NCI-H128 (cell line): ENCODE measurements around the gene PCDHGA1.

Experiments used
- DNase-seq: peaks from one replicate; lab custom pipeline; 2025; ENCODE audit not compliant: unreplicated experiment; lab: John Stamatoyannopoulos, UW

PCDHGA1 gene

GRCh38 chr5:141528291-141528984 is 198.1 kb downstream of the PCDHGA1 start:
- no peak for DNase-seq

- no peak for DNase-seq
Observed at GRCh38 chr5:141529002-141529401, 198.7 kb downstream of the PCDHGA1 start.

GRCh38 chr5:141529873-141530272 is 199.6 kb downstream of the PCDHGA1 start:
- DNase-seq: no peak

- DNase-seq: no peak
Observed at GRCh38 chr5:141532726-141533125, 202.4 kb downstream of the PCDHGA1 start.

- no peak for DNase-seq
Observed at GRCh38 chr5:141533897-141534296, 203.6 kb downstream of the PCDHGA1 start.

GRCh38 chr5:141534492-141535213 is 204.3 kb downstream of the PCDHGA1 start:
- DNase-seq: no peak

GRCh38 chr5:141543053-141543452 is 212.7 kb downstream of the PCDHGA1 start:
- DNase-seq: no peak

- DNase-seq: no peak
Observed at GRCh38 chr5:141547488-141547887, 217.2 kb downstream of the PCDHGA1 start.

- no peak for DNase-seq
Observed at GRCh38 chr5:141547921-141548320, 217.6 kb downstream of the PCDHGA1 start.

GRCh38 chr5:141557681-141558136 is 227.4 kb downstream of the PCDHGA1 start:
- DNase-seq: peak; percentile 49

- DNase-seq: no peak
Observed at GRCh38 chr5:141558150-141558549, 227.8 kb downstream of the PCDHGA1 start.

- DNase-seq: no peak
Observed at GRCh38 chr5:141559461-141559860, 229.1 kb downstream of the PCDHGA1 start.

GRCh38 chr5:141560151-141560550 is 229.8 kb downstream of the PCDHGA1 start:
- no peak for DNase-seq

GRCh38 chr5:141560725-141561483 is 230.6 kb downstream of the PCDHGA1 start:
- peak; percentile 65 for DNase-seq
